ENCODE results near the gene PDLIM1.

Gene PDLIM1

GRCh38 chr10:95300022-95300539, 9.3 kb upstream of the PDLIM1 start:
- no peak overlapping the region for H3K4me3 ChIP-seq (ENCODE audit: low read depth, low read length)
- H3K36me3 ChIP-seq (ENCODE audit: control insufficient read depth, insufficient read depth, low read length), result no peaks in the 10 kb centered on the region
- no peaks in the 10 kb centered on the region for H3K9me3 ChIP-seq (ENCODE audit: control insufficient read depth, low read length)
- no peaks in the 10 kb centered on the region for H3K27me3 ChIP-seq (ENCODE audit: control insufficient read depth, insufficient read depth, low read length)
- no peaks in the 10 kb centered on the region for H3K4me1 ChIP-seq
- no peak overlapping the region for H3K9ac ChIP-seq
- H2AFZ ChIP-seq, result no peak overlapping the region
- H3K79me2 ChIP-seq, result no peaks in the 10 kb centered on the region
- H3K27ac ChIP-seq, result no peak overlapping the region
- no peak overlapping the region for H3K4me2 ChIP-seq (ENCODE audit: low read length)
- no peak for TF ChIP-seq CTCF (IDR thresholded peaks at IDR 0.05)

GRCh38 chr10:95297402-95297801, 6.6 kb upstream of the PDLIM1 start:
- Histone ChIP-seq H3K9ac (no peak overlapping the region), H3K9me3 (ENCODE audit: control insufficient read depth, low read length) (no peaks in the 10 kb centered on the region), H3K36me3 (ENCODE audit: control insufficient read depth, insufficient read depth, low read length) (no peaks in the 10 kb centered on the region), H3K27me3 (ENCODE audit: control insufficient read depth, insufficient read depth, low read length) (no peaks in the 10 kb centered on the region), H3K4me1 (no peaks in the 10 kb centered on the region), H3K79me2 (no peaks in the 10 kb centered on the region), H3K27ac (no peak overlapping the region), H3K4me3 (ENCODE audit: low read depth, low read length) (no peak overlapping the region), H2AFZ (no peak overlapping the region), H3K4me2 (ENCODE audit: low read length) (no peak overlapping the region)
- no peak for TF ChIP-seq CTCF (IDR thresholded peaks at IDR 0.05)

- Histone ChIP-seq H3K9ac (no peak overlapping the region), H3K36me3 (ENCODE audit: control insufficient read depth, insufficient read depth, low read length) (no peaks in the 10 kb centered on the region), H2AFZ (peak overlapping the region; percentile 21), H3K4me3 (ENCODE audit: low read depth, low read length) (no peak overlapping the region), H3K9me3 (ENCODE audit: control insufficient read depth, low read length) (no peaks in the 10 kb centered on the region), H3K4me2 (ENCODE audit: low read length) (no peak overlapping the region), H3K27ac (no peak overlapping the region), H3K27me3 (ENCODE audit: control insufficient read depth, insufficient read depth, low read length) (no peaks in the 10 kb centered on the region), H3K4me1 (no peaks in the 10 kb centered on the region), H3K79me2 (no peaks in the 10 kb centered on the region)
- no peak for TF ChIP-seq CTCF (IDR thresholded peaks at IDR 0.05)
Observed at GRCh38 chr10:95296764-95297163, 6.0 kb upstream of the PDLIM1 start.

GRCh38 chr10:95295031-95295755, 4.4 kb upstream of the PDLIM1 start:
- Histone ChIP-seq H3K79me2 (no peaks in the 10 kb centered on the region), H3K4me2 (ENCODE audit: low read length) (peak overlapping the region; percentile 64), H3K9me3 (ENCODE audit: control insufficient read depth, low read length) (no peaks in the 10 kb centered on the region), H3K27me3 (ENCODE audit: control insufficient read depth, insufficient read depth, low read length) (no peaks in the 10 kb centered on the region), H3K4me3 (ENCODE audit: low read depth, low read length) (peak overlapping the region; percentile 9), H3K4me1 (no peaks in the 10 kb centered on the region), H3K36me3 (ENCODE audit: control insufficient read depth, insufficient read depth, low read length) (no peaks in the 10 kb centered on the region), H3K9ac (no peak overlapping the region), H3K27ac (peak overlapping the region; percentile 34), H2AFZ (peak overlapping the region; percentile 71)
- no peak for TF ChIP-seq CTCF (IDR thresholded peaks at IDR 0.05)

GRCh38 chr10:95293631-95294030, 2.8 kb upstream of the PDLIM1 start:
- no peak overlapping the region for H3K4me2 ChIP-seq (ENCODE audit: low read length)
- H3K27me3 ChIP-seq (ENCODE audit: control insufficient read depth, insufficient read depth, low read length), result no peaks in the 10 kb centered on the region
- no peak overlapping the region for H3K9ac ChIP-seq
- H3K36me3 ChIP-seq (ENCODE audit: control insufficient read depth, insufficient read depth, low read length), result no peaks in the 10 kb centered on the region
- H3K9me3 ChIP-seq (ENCODE audit: control insufficient read depth, low read length), result no peaks in the 10 kb centered on the region
- peaks cover 11% of the 10 kb centered on the region for H3K4me1 ChIP-seq
- no peak for TF ChIP-seq CTCF (IDR thresholded peaks at IDR 0.05)
- H2AFZ ChIP-seq, result no peak overlapping the region
- no peak overlapping the region for H3K4me3 ChIP-seq (ENCODE audit: low read depth, low read length)
- peaks cover 14% of the 10 kb centered on the region for H3K79me2 ChIP-seq
- no peak overlapping the region for H3K27ac ChIP-seq

All from parathyroid adenoma (tissue), 2 donors.